ENCODE measurements around the gene CSF3.

- TF ChIP-seq CTCF (IDR thresholded peaks at IDR 0.05; ENCODE audit: insufficient read depth, low read length, poor library complexity, severe bottlenecking) (no peak), EZH2phosphoT487 (conservative IDR thresholded peaks at IDR 0.05; ENCODE audit: low read length) (no peak)
Observed at GRCh38 chr17:39988206-39988810, 26.9 kb upstream of the CSF3 start.

Measured in SU-DHL-6 (cell line).